TTC549 (cell line): ENCODE measurements around the gene EPN3.
A peak's percentile ranks its signal among the peaks of the same experiment; 100 is the strongest.

ENCODE experiments used
- FAIRE-seq: peaks from 2 replicates; lab custom pipeline; 2012; peaks lifted over from hg19 to GRCh38; lab: Jason Lieb, UNC

EPN3 gene

GRCh38 chr17:50532452-50533024, at the start of gene EPN3:
EPN3 (plus strand) TSS chr17:50532735; CDS start chr17:50536557, 3,822 bp downstream.
- FAIRE-seq: no peak

GRCh38 chr17:50483266-50483665, 49.3 kb upstream of the EPN3 start:
- no peak for FAIRE-seq

GRCh38 chr17:50484386-50485155, 48.0 kb upstream of the EPN3 start:
- no peak for FAIRE-seq

GRCh38 chr17:50487213-50488096, 45.1 kb upstream of the EPN3 start:
- no peak for FAIRE-seq

GRCh38 chr17:50488880-50489279, 43.7 kb upstream of the EPN3 start:
- no peak for FAIRE-seq

GRCh38 chr17:50491505-50491904, 41.0 kb upstream of the EPN3 start:
- no peak for FAIRE-seq

- no peak for FAIRE-seq
Observed at GRCh38 chr17:50492214-50492613, 40.3 kb upstream of the EPN3 start.

GRCh38 chr17:50493744-50494143, 38.8 kb upstream of the EPN3 start:
- FAIRE-seq: no peak

GRCh38 chr17:50495217-50495823, 37.2 kb upstream of the EPN3 start:
- FAIRE-seq: no peak

- no peak for FAIRE-seq
Observed at GRCh38 chr17:50495918-50496317, 36.6 kb upstream of the EPN3 start.

GRCh38 chr17:50498021-50498874, 34.3 kb upstream of the EPN3 start:
- FAIRE-seq: no peak

- FAIRE-seq: no peak
Observed at GRCh38 chr17:50499270-50499669, 33.3 kb upstream of the EPN3 start.

GRCh38 chr17:50499721-50500120, 32.8 kb upstream of the EPN3 start:
- no peak for FAIRE-seq

GRCh38 chr17:50501054-50501453, 31.5 kb upstream of the EPN3 start:
- peak; percentile 76 for FAIRE-seq

GRCh38 chr17:50502301-50502990, 30.1 kb upstream of the EPN3 start:
- FAIRE-seq: no peak

GRCh38 chr17:50505591-50506130, 26.9 kb upstream of the EPN3 start:
- FAIRE-seq: no peak

- FAIRE-seq: no peak
Observed at GRCh38 chr17:50506298-50506697, 26.2 kb upstream of the EPN3 start.

- no peak for FAIRE-seq
Observed at GRCh38 chr17:50507871-50508572, 24.5 kb upstream of the EPN3 start, which contains the start of gene MYCBPAP. MYCBPAP (plus strand) TSS chr17:50508439; CDS start chr17:50508675, 236 bp downstream.

- FAIRE-seq: no peak
Observed at GRCh38 chr17:50508573-50509460, 23.7 kb upstream of the EPN3 start.
